NCI-H2107 treated with DMSO at 0.1 percent for 48 hours (cell line): ENCODE measurements around the gene STRC.
"Not testable (repeated sequence)": the region's sequence is repeated elsewhere in the genome, so short reads cannot be mapped to it uniquely, and the experiment has no call there.

ENCODE experiments used
- DNase-seq: peaks from one replicate; lab custom pipeline; 2025; ENCODE audit not compliant: unreplicated experiment; lab: John Stamatoyannopoulos, UW

The STRC gene

DNA sequence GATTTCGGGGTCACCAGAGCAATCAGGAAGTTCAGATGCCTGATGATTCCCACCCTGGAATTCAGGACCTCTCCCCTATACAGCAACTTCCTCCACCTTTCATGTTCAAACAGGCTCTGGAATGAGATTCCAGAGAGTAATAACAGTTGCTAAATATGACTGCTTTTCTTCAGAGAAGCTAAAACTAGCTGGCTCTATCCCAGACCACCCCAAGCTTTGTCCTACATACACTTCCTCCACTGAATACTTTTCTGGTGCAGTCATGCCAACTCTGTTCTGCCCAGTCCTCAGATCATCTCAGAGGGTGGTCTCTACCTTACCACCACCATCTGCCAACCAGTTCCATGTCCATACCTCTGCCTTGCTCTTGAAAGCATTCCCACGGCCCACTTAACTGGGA is 52.0 kb downstream of the STRC start:
- not testable (repeated sequence) for DNase-seq

DNA sequence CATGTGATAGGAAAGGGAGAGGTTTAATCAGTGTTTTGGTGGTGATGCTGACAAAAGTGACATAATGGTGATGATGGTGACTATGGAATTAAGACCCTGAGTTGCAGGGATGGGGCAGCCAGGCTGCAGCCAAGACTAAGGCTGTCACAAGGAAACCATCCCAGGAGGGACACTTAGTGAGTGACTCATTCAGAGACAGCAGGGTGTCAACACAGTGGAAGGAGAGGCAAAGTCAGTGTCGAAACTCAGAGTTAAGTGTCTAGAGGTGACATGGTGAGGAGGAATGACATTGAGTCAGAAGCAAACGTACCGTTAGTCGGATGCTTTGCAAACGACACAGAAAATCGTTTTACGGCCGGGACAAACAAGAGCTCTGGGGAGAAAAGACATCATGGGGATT is 54.8 kb downstream of the STRC start:
- DNase-seq: not testable (repeated sequence)

DNA sequence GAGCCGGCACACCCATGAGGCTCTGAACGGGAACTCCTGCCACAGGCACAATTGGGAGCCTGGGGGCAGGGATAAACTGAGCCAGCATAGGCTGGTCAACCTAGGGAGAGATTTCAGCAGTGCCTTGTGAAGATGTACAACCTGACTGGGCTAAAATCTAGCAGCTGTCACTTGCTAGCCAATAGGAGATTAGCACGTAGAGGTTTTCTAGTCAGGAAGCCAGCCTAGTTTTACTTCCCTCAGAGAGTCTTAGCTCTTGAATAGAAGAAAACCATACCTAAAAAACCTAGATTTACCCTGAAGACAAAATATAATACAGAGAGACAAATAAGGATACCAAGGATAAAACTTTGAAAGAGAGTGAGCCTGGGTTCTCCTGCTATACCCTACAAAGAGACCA is 55.8 kb downstream of the STRC start:
- not testable (repeated sequence) for DNase-seq

DNA sequence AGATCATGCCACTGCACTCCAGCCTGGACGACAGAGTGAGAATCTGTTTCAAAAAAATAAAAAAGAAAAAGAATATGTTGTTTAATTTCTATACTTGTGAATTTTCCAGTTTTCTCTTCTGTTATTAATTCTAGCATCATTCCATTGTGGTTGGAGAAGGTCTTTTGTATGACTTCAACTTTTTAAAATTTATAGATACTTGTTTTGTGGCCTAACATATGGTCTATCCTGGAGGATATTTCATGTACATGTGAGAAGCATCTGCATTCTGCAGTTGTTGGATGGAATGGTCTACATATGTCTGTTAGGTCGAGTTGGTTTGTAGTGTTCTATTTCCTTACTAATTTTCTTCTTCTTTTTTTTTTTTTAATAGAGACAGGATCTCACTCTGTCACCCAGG is 65.6 kb downstream of the STRC start:
- DNase-seq: no peak

DNA sequence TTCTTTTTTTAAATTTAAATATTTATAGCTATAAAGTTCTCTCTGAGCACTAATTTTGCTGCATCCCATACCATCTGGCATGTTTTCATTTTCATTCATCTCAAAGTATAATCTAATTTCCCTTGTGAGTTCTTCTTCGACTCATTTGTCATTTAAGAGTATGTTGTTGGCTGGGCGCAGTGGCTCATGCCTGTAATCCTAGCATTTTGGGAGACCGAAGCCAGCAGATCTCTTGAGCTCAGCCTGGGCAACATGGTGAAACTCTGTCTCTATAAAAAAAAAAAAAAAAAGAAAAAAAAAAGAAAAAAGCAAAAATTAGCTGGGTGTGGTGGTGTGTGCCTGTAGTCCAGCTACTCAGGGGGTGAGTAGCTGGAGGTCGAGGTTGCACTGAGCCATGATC is 66.3 kb downstream of the STRC start:
- DNase-seq: no peak

DNA sequence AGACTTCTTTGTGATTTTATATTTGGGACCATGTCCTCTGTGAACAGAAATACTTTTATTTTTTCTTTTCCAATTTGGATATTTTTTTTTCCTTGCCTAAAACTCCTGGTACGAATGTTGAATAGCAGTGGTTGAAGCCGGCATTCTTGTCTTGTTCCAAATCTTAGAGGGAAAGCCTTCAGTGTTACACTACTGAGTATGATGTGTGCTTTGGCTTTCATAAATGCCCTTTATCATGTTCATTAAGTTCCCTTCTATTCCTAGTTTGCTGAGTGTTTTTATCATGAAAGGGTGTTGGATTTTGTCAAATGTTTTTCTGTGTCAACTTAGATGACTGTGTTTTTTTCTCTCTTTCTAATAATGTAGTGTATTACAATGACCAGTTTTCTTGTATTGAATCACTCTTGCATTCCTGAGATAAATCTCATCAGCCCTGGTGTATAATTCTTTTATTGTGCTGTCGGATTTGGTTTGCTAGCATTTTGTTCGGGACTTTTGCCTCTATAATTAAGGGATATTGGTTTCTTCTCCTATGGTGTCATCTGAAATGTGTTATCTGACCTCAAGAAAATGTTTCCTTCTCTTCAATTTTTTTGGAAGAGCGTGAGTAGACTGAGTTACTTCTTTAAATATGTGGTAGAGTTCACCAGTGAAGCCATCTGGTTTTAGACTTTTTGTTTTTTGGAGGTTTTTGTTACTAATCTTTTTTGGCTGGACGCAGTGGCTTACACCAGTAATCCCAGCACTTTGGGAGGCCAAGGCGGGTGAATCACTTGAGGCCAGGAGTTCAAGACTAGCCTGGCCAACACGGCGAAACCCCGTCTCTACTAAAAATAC is 67.9 kb downstream of the STRC start:
- DNase-seq: no peak
